Heart right ventricle (tissue), 16 donors: Measurements from ENCODE around the gene TMEM255B. TPM values are rescaled to one million over a fixed set of nuclear protein-coding genes. Genes with fewer than 3 reads are reported as not detected.

Source experiments
- ATAC-seq, 8 donors: fragments of 200-7000 bp; cut with Tn5 transposase; one replicate each; pipeline ENCODE4 v1.9.1; 2020; ENCODE audit warnings: mild to moderate bottlenecking in 8 of 8, moderate library complexity in 8 of 8, moderate number of reproducible peaks in 1 of 8
- DNase-seq, 2 donors: peaks; one replicate each; pipeline ENCODE4 v3.0.0-alpha.2; 2020
- H3K27ac ChIP-seq, 10 donors: fragments of 200-600 bp; sonication (generic) in 2 of 10; one replicate each; pipeline versions ENCODE4 v1.5.0 to v1.8.0; 2020 to 2022; ENCODE audit warnings: mild to moderate bottlenecking in 3 of 10
- H3K27me3 ChIP-seq, 7 donors: fragments of 200-600 bp; one replicate each; pipeline ENCODE4 v1.8.0; 2021 to 2022; ENCODE audit warnings: mild to moderate bottlenecking in 2 of 7
- H3K36me3 ChIP-seq, 9 donors: fragments of 200-600 bp; sonication (generic) in 1 of 9; one replicate each; pipeline versions ENCODE4 v1.5.0 to v1.8.0; 2020 to 2022; ENCODE audit warnings: mild to moderate bottlenecking in 2 of 9
- H3K4me1 ChIP-seq, 9 donors: fragments of 200-600 bp; sonication (generic) in 1 of 9; one replicate each; pipeline versions ENCODE4 v1.5.0 to v1.8.0; 2020 to 2022; ENCODE audit warnings: mild to moderate bottlenecking in 4 of 9
- H3K4me3 ChIP-seq, 10 donors: fragments of 200-600 bp; sonication (generic) in 2 of 10; one replicate each; pipeline versions ENCODE4 v1.5.0 to v1.8.0; 2020 to 2022; ENCODE audit warnings: mild to moderate bottlenecking in 7 of 10, moderate library complexity in 2 of 10
- H3K9me3 ChIP-seq, 11 donors: fragments of 200-600 bp in 10 of 11; sonication (generic) in 2 of 11; one replicate each; pipeline versions ENCODE4 v1.5.0 to v1.8.0; 2013 to 2022; ENCODE audit warnings: mild to moderate bottlenecking in 2 of 11, control low read depth in 1 of 11, moderate library complexity in 1 of 11
- WGBS, 2 donors: extraction: QIAGEN DNeasy Blood & Tissue Kit; methylation state at CpG; one replicate each; pipeline ENCODE4 v1.1.7; 2013; ENCODE audit warnings: inconsistent platforms in 1 of 2; 5-methylcytosine and 5-hydroxymethylcytosine counted together
- intact Hi-C, 10 donors: fragments of 100-400 bp; cut with DNase I; formaldehyde crosslinking; loops; one replicate each; pipeline versions ENCODE4 v1.11.1 to v1.14.2; 2022
- polyA plus RNA-seq, 2 donors: library from polyadenylated mRNA; stranded (reverse); fragments of 200-250 nt; gene quantifications; one replicate each; pipeline ENCODE4 v1.2.3, GENCODE V29; 2013
- total RNA-seq, 10 donors: library from RNA; stranded (reverse); fragmentation: NEBNext Ultra II Directional in 3 of 10; extraction: Animal tissue kit (Norgen Biotek cat#: 25700) in 3 of 10; gene quantifications; one replicate each; pipeline versions ENCODE4 v1.2.1 to v1.2.4, GENCODE V29; 2021 to 2023
- TF ChIP-seq, protein P1 (sequence below), 9 donors: fragments of 200-600 bp; sonication (generic) in 2 of 9; IDR thresholded peaks; one replicate each; pipeline versions ENCODE4 v1.5.0 to v1.8.0; 2021 to 2022; ENCODE audit warnings: antibody characterized with exemption in 9 of 9, mild to moderate bottlenecking in 5 of 9, moderate library complexity in 1 of 9
- donor health status: Arrhythmogenic right ventricular cardiomyopathy.
- donor health status: ischemic (EF 13 %, LVEDD 7.1; RV severe dilation, severe dysfunction).
- donor health status: healthy with polysubstance abuse.
- donor health status: DM: no; HTN: yes; CAD: no.
- donor health status: DM: no; HTN: no; CAD: no.
- donor health status: ischemic (EF 25% LVEDD 6.9; RV normal size, moderate dysfunction).
- donor health status: ischemic (EF 25% LVEDD 5.7; RV mildly dilated, moderate dysfunction).
- donor health status: healthy.
- donor health status: DM: yes; HTN: yes; CAD: no.
- donor health status: Ischemic cardiomyopathy.
- donor health status: ischemic (EF 35%, LVEDD 5.7; RV mildly dilated, moderate dysfunction).
- donor health status: nonischemic (EF 11% LVEDD 7.7; RV severe dilation, severe dysfunction).
- donor health status: DM: yes; HTN: yes; CAD: no.
- donor health status: PGD.
- donor health status: ischemic (EF 29% LVEDD 5.4; RV normal size, mild dysfunction).
- donor health status: nonischemic (EF 23%, LVEDD 6.1; RV moderate dilation, normal function).

The TMEM255B gene
- total and polyA plus RNA-seq, 12 donors: 2.4 to 12.9 (median 6.3) TPM

DNA sequence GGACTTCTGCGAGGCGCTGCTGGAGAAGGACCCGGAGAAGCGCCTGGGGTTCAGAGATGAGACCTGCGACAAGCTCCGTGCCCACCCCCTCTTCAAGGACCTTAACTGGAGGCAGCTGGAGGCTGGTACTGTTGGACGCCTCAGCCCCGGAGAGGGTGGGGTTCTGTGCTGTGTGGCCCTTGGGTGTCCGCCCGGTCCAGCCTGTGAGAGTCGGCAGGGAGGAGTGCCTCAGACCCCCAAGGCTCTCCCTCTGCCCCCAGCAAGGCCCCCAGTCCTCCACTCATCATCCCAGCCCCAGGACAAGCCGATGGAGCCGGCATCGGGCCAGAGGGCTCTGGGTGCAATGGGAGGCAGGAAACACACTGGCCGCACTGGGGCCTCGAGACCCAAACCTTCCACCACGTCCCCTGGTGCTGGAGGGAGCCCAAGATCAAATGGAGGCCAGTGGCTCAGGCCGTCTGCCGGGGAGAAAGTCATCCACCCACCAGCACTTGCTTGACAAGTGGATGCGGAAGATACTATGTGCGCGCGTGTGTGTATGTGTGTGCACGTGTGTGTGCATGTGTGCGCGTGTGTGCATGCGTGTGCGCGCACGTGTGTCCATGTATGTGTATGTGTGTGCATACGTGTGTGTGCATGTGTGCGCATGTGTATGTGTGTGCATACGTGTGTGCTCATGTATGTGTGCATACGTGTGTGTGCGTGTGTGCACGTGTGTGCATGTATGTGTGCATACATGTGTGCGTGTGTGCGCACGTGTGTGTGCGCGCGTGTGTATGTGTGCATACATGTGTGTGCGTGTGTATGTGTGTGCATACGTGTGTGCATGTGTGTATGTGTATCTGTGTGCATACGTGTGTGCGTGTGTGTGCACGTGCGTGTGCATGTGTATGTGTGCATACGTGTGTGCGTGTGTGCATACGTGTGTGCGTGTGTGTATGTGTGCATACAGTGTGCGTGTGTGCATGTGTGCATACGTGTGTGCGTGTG, 25.8 kb upstream of the TMEM255B start:
- ATAC-seq (no peak), DNase-seq (no peak)
- Histone ChIP-seq H3K4me1 (peaks cover 0 to 7% (median 0%) of the 10 kb centered on the region in 9 donors), H3K27me3 (peaks cover 0 to 15% (median 0%) of the 10 kb centered on the region in 7 donors), H3K36me3 (no peaks in the 10 kb centered on the region), H3K4me3 (no peak overlapping the region), H3K27ac (no peak overlapping the region), H3K9me3 (no peaks in the 10 kb centered on the region)
- intact Hi-C loops: no loop called here
- 86 to 91% methylated on average over 55 of the region's 55 CpGs for WGBS, 2 donors
- TF ChIP-seq, protein P1, sequence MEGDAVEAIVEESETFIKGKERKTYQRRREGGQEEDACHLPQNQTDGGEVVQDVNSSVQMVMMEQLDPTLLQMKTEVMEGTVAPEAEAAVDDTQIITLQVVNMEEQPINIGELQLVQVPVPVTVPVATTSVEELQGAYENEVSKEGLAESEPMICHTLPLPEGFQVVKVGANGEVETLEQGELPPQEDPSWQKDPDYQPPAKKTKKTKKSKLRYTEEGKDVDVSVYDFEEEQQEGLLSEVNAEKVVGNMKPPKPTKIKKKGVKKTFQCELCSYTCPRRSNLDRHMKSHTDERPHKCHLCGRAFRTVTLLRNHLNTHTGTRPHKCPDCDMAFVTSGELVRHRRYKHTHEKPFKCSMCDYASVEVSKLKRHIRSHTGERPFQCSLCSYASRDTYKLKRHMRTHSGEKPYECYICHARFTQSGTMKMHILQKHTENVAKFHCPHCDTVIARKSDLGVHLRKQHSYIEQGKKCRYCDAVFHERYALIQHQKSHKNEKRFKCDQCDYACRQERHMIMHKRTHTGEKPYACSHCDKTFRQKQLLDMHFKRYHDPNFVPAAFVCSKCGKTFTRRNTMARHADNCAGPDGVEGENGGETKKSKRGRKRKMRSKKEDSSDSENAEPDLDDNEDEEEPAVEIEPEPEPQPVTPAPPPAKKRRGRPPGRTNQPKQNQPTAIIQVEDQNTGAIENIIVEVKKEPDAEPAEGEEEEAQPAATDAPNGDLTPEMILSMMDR (IDR thresholded peaks at IDR 0.05): no peak

DNA sequence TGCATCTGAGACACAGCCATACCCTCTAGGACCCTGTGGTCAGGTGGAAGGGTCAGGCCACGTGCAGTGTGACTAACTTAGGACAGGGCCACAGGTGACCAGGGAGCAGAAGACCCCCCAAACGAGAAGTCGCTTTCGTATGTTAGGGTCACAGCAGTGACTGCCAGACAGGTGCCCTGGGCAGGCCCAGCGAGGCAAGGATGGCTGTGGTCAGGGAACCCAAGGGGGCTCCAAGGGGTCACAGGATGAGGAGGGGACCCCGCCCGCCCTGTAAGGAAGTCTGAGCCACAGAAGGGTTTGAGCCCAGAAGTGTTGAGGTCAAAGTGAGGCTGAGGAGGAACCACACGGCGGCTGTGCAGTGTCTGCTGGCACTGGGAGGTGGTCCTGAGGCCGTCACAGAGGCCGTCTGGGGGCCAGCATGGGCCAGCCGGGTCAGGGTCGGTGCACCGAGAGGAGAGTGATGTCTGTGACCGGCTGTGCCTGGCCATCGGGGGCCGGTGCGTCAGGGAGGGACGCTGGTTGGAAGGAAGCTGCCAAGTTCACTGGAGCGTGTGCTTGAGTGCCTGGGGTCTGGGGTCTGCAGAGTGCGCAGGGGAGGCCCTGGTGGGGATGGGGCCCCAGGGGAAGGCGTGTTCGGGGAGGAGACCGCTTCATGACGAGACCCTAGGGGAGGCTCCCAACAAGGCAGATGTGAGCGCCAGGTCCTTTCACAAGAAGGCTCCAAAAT, 24.8 kb upstream of the TMEM255B start:
- H3K9me3 ChIP-seq: no peaks in the 10 kb centered on the region
- no peak overlapping the region for H3K27ac ChIP-seq

DNA sequence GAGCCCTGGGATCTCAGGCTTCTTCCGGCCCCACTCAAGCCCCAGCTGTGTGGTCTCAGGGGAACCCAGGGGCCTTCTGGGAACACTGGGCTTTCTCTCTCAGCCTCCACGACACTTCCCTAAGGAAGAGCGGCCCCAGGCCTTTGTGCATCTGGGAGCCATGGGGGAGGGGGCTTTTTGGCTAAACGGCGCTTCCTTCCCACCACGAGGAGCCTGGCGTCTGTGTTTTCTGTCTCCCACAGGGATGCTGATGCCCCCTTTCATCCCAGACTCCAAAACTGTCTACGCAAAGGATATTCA, 24.2 kb upstream of the TMEM255B start:
- Histone ChIP-seq H3K27ac (no peak overlapping the region), H3K36me3 (no peaks in the 10 kb centered on the region), H3K9me3 (no peaks in the 10 kb centered on the region), H3K4me1 (no peaks in the 10 kb centered on the region), H3K27me3 (peaks cover 0 to 20% (median 3%) of the 10 kb centered on the region in 7 donors), H3K4me3 (no peak overlapping the region)
- 70 to 71% methylated on average over 8 of the region's 8 CpGs for WGBS, 2 donors
- TF ChIP-seq, protein P1 (IDR thresholded peaks at IDR 0.05): no peak
- intact Hi-C loops: no loop called here
- no peak for DNase-seq
- ATAC-seq: peak in 1 of 8 donors; percentile 45

More for the DNA sequence above, 24.8 kb upstream of the TMEM255B start:
- H3K27me3 ChIP-seq: peaks cover 0 to 20% (median 0%) of the 10 kb centered on the region in 7 donors
- no peak overlapping the region for H3K4me3 ChIP-seq
- DNase-seq (no peak), ATAC-seq (no peak)
- H3K36me3 ChIP-seq: no peaks in the 10 kb centered on the region
- intact Hi-C loops: no loop called here
- H3K4me1 ChIP-seq: peaks cover 0 to 5% (median 0%) of the 10 kb centered on the region in 9 donors
- TF ChIP-seq, protein P1 (IDR thresholded peaks at IDR 0.05): no peak
- 85 to 86% methylated on average over 26 of the region's 26 CpGs for WGBS, 2 donors

DNA sequence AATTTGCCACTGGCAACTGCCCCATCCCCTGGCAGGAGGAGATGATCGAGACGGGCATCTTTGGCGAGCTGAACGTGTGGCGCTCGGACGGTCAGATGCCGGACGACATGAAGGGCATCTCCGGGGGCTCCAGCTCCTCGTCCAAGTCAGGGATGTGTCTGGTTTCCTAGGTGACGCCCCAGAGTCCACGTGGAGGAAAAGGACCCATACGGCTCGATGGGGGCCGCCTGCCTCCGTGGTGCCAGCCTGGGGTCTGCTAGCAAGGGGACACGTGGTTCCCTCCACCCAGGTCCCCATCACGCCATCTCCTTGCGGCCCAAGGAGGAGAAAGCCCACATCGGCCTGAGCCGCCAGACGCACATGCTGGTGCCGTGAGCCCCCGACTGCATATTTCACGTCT, 23.8 kb upstream of the TMEM255B start:
- no peak for ATAC-seq
- DNase-seq: no peak
- Histone ChIP-seq H3K4me1 (no peaks in the 10 kb centered on the region), H3K4me3 (no peak overlapping the region), H3K9me3 (no peaks in the 10 kb centered on the region), H3K27me3 (peaks cover 0 to 24% (median 6%) of the 10 kb centered on the region in 7 donors), H3K27ac (no peak overlapping the region), H3K36me3 (no peaks in the 10 kb centered on the region)
- intact Hi-C loops: no loop called here
- whole genome bisulfite sequencing, 2 donors: 93 to 94% methylated on average over 26 of the region's 26 CpGs
- TF ChIP-seq, protein P1 (IDR thresholded peaks at IDR 0.05): no peak
